ENCODE data around the gene MLH3. TPM values are rescaled to one million over a fixed set of nuclear protein-coding genes. Genes with fewer than 3 reads are reported as not detected.

MLH3 gene
- polyA plus RNA-seq, 1 donor, result 46.7 TPM

DNA sequence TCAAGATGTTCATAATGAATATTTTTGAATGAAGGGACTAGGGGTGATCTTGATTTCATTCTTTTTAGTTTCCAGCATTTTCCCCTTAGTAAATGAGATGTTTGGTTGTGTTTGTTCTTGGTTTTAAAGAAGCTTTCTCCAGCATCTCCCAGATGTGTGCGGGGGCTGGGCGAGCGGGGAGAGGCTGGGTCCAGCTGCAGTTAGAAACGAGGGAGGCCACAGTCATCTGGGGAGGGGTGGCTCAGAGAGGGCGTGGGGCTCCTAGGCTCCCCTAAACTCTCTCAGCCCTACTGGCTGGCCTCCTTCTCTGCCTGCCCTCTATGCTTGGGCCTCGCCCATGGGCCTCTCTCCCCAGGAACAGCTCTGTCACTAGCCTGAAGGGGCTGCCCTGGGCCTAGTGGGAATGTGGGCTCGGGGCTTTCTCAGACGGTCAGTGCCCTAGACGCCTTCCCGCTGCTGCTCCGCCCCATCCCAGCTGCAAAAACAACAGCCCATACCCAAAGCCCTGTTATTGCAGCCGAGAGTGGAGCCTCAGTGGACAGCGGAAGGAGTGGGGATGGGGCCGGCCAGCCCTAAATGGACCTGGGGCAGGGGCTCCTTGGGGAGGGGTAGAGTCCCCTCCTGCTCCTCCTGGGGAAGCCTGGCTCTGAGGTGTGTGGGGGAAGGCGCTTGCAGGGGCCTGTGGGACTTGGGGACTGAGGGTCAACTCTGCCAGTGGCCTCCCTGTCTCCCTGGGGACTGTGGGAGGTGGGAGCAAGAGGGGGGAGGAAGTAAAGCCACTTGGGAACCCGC, 66.8 kb downstream of the MLH3 start:
- DNase-seq, result no peak

DNA sequence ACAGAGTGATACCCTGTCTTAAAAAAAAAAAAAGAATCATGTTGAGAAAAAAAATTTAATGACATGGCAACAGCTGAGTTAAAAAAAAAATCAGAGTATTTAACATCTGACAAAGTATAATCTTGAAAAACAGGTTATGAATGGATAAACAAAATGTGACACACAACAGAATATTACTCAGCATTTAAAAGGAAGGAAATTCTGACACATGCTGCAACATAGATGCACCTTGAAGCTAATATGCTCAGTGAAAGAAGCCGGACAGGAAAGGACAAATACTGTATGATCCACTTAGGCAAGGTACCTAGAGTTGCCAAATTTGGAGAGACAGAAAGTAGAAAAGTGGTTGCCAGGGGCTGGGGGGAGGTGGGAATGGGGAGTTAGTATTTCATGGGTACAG, 67.9 kb downstream of the MLH3 start:
- DNase-seq, result no peak

DNA sequence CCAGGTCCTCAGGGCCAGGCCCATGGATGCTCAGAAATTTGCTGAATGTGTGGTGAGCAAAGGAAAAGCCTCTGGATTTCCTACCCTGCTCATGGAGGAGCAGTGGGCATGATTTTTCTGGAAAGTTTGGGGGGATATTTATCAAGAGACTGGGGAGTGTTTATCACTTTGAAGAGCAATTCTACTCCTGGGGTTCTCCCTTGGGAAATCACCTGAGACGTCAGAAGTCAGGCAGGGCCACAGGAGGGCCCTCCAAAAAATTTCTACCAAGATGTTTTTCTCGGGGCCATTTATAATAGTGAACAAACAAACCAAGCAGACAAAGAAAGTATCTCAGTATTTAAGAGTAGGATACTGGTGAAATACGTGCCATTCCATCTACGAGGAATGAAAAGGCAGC, 68.6 kb downstream of the MLH3 start:
- DNase-seq, result no peak

DNA sequence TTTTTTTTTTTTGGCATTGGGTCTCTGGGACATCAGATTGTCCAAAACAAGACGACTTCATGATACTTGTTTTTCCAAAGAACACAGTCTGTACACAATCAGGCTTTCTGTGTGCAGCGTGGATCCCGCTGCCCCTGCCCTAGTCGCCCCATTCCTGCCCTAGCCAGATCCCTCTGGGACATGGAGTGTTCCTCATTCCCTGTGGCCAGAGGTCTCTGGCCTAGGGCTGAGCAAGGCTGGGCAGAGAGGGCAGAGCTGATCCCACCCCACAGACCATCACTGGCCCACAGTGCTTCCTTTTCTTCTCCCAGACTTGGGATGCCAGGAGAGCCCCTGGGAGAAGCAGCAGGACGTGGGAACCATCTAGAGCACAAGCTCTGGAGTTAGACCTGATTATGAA, 69.4 kb downstream of the MLH3 start:
- DNase-seq, result no peak

DNA sequence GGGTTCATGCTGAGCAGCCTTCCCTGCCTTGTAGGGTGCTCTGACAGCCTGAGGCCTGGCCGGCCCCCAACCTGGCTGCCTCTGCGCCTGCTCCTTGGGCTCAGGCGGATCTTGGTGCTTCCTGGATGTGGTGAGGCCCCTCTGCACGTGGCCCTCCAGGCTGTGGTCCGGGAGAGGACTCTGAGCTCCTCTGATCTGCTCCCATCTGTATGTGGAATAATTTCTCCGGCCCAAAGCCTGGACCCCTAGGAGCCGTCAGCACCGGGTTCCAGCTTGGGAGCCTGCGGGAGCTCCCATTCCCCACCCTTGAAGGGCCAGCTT, 69.8 kb downstream of the MLH3 start:
- no peak for DNase-seq

DNA sequence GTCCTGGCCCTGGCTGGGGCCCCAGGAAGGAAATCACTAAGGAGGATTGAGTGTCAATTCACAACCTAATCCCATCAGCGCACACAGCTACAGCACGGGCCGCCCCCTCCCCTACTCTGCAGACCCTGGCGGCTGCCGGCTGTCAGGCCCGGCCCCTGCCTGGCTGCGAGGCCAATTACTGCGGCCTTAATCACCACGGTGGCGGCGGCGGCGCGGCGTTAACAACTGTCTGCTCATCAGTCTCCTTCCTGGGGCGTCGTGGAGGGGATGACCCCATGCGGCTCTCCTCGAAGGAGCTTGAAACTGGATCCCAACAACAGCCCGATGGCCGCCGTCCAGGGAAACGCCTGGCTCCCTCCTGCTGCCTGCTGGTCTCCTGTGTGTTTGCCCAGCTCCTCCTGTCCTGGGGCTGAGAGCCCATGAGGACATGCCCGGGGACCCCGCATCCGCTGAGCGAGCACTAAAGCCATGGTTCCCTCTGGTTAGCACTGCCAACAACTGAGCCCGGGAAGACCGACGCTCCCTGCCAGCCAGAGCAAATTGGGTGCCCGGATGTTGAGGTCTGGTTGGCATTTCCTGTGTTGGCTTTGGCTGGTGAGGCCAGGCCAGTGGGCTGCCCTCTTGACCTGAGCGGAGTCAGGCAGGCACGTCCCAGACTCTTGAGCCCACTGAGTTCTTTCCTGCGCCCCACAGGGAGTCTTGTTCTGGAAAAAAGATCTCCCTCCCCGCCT, 70.4 kb downstream of the MLH3 start:
- no peak for DNase-seq

DNA sequence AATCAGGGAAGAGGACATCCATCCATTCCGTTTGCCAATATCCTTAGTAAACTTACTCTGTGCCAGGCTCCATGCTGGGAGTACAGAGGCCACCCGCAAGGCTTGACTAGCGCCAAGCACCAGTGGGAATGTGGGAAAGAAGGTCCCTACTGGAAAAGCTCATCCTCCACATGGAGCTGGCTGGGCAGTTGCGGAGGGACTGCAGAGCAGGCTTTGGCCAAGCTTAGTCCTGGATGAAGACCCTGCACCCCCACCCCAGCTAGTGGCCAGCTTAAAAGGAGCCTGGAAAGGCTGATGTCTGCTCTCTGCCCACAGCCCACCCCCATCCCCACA, 70.9 kb downstream of the MLH3 start:
- DNase-seq, result no peak

DNA sequence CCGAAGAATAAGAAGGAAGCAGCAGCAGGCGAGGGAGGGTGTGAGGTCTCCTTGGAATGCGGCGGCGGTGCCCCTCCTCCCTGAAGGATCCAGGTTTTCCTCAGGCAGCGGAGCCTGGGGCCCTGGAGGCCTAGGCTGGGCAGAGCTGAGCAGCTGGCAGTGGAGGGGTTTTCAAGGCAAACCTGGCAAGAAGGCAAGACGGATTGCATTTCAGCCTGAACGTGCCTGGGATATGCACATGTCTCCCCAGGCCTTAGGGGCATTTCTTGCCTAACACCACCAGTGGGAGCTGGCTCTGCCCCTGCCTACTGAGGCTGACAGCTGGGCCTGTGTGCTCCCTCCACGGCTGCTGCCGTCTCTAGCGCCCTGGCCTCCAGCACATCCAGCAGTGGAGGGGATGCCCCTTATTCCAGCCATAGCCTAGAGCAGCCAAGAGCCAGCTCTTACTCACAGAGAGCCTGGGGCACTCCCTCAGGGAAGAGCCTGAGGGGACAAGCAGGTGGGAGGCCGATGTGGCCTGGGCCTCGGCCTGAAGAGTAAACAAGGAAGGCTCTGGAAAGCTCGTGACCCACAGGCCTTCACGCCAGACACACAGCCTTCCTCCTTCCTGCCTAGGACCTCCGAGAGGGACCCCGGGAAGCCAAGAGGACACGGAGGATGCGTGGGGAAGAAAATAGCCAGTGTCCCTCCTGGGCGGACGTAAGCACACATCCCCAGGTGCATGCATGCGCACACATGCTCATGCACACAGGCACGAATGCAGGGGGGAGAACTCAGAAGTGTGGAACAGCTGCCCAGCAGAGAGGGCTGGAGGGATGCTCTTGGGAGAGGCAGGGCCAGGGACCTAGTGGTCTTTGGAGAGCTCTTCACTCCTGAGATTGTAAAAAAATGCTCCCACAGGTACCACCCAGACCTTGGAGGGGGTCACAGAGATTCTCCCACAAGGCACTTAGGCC, 71.5 kb downstream of the MLH3 start:
- DNase-seq, result no peak

DNA sequence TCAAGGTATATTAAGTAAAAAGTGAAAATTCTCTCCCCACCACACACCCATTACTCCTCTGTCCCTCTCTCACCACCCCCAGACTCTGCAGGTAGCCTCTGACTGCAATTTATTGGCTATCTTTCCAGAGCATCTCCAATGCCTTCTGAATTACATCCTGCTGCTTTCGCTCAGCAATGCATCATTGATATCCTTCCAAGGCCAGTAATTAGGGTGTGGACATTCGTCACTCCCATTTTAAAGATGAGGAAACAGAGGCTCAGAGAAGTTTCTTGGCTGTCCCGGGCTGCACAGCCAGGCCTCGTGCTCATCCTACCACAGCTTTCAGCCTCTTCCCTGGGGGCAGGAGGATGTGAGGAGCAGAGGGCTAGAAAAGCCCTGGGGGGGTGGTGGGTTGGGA, 72.2 kb downstream of the MLH3 start:
- DNase-seq, result no peak

DNA sequence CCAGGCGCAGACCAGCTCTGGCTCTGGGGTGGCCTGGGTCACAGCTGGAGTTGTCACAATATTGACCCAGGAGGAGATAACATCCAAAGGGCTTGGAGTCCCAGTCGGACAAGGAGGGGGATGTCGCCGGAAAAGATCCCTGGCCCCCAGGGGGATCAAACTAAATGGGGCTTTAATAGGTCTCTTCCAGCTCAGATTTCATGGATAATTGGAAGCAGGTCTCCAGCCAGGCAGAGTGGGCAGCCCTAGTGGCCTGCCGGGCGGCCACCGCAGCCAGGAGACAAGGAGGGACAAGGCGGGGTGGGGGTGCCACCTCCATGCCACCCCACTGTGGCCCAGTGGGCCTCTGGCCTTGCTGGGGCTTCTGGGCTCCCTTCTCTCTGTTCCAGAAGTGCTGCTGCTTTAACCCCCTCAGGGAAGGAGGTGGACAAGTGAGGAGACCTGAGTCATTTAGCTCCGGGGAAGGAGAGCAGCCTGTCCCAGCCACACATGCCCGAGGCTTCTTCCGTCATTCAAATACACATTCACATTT, 72.8 kb downstream of the MLH3 start:
- no peak for DNase-seq

DNA sequence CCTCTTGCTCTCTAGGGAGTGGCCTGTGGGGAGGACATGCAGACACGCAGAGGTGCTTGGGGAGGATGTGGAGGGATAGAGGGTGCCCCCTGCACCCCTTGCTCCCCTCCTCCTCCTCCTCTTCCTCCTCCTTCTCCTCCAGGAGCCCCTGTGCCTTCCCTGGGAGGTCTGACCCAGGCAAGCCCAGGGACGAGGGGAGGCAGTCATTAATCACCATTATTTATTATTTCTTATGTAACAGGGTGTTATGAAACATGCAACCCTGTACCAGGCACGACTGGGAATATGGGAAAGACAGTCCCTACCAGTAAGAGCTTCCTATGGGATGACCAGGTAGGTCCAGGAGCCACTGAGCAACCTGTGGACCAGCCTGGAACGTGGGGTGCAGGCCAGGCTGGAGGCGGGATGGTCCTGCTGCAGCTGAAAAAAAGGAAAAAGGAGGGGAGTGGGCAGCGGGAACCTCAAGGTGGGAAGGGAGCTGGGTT, 73.3 kb downstream of the MLH3 start:
- DNase-seq, result no peak

DNA sequence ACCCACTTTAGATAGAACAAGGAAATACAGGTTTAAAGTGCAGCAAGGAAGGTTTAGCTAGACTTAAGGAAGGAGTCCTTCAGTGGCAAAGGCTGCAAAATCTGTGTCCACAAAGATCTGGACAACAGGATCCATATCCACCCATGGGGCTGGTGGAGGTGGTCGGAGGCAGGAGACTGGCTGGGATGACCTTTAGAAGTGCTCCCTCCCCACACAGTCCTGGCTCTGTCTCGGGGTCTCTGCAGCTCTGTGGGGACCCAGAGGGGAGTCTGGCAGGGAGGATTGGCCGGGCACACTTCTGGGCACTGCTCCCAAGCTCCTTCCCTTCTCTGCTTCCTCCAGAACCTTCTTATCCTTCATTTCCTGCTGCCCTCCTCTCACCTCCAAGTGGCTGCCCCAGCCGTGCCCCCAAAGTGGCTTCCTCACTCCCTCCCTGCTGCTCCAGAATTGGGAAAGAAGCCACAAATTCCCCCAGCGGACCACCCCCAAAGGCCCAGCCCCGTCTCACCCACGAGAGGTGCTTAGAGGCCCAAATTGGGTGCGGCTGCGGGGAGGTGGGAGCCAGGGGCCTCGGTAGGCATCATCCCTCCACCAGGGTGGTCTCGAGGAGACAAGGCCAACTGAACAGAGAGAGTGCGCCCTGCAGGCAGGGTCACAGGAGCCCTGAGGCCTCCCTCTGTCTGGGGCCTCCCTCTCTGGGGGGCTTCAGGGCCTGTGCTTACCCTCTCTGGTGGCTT, 73.9 kb downstream of the MLH3 start:
- no peak for DNase-seq

DNA sequence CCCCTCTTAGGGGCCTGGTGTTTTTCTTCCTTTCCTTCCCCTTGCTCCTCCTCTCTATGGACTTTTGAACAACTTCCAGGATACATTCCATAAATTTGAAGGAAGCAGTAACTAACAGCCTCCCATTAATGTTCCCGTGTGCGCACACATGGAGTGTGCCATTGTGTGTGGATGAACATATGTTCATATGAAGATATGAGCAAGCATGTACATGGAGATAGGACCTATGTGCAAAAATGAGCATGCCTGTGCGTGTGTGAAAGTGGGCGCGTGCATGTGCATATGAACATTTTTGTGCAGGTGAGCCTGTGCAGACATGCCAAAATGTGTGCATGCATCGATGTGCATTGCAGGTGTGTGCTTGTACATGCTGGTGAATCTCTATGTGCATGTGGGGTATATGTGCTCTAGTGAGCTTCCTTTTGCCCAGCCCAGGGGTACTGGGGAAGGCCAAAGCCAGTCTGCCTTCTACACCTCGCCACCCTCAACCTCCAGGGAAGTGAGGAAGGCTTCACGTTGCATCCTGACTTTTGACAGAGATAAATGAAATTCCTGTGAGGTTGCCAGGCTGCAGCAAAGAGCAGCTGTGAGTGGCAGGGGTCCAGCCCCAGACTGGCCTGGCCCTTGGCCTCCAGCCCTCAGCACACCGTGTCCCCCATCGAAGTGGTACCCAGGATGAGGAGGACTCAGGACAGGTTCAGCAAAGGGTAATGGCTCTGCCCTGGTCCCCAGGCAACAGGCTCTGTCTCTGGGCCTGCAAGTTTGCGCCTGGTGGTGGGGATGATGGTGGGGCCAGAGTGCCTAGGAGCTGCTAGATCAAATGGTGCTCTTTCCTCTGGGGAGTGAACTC, 74.8 kb downstream of the MLH3 start:
- DNase-seq, result no peak

DNA sequence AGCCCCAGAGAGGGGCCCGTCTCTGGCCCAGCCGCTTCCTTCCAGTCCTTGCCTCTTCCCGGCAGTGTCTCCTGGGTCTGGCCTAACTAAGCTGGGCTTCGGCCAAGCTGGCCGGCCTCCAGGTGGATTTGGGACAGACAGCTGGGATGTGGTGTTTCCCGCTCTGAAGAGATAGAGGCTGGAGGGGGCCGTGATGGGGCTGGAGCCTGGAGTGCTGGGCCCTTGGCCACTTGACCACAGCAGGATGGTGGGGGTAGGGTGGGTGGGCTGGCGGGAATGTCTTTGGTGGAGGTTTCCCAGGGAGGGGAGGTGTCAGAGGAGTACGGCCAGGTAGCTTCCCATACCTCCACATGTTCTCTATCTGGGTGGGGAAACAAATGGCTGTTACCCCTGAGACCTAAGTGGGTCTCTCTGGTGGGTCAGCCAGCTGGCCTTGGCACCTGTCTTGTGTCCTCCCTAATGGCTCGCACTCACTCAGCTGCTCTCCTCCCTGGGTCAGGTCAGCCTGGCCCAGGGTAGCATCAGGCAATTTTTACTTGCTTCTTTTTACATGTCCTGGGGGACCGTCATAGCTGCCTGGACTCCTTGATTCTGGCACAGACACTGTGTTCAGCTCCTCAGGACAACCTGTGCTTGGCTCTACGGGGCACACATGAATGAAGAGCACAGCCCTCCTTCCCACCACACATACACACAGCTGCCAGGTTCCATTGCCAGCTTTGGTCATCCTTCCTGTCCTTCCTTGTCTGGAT, 76.0 kb downstream of the MLH3 start:
- DNase-seq, result no peak

DNA sequence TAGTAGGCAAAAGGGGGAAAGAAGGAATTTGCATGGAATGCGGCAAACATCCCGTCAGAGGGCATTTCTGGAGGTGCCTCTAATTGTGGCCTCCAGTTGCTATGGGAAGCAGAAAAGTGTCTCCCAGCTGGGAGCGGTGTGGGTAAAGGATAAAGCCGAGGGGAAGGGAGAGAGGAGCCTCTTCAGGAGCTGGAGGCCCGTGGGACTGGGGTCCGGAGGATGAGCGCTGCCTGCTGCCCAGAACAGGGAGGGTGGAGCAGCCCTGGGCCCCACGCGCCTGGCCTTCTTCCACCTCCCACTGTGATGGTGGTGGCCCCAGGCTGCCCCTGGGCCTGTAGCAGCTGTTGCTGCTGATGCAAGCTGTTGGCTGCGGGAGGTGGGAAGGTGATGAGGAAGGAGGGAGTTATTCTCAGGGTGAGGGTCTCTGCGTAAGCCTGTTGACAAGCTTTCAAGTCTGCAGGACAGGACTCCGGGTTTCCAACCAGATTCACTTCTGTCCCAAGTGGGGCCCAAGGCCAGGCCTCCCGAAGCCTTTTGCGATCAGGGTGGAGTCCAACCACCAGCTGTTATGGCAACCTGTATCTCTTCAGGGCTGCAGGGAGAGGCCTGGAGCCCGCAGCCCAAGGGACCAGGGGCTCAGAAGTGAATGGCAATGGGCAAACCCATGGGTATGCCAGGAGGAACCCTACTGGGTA, 76.8 kb downstream of the MLH3 start:
- no peak for DNase-seq

DNA sequence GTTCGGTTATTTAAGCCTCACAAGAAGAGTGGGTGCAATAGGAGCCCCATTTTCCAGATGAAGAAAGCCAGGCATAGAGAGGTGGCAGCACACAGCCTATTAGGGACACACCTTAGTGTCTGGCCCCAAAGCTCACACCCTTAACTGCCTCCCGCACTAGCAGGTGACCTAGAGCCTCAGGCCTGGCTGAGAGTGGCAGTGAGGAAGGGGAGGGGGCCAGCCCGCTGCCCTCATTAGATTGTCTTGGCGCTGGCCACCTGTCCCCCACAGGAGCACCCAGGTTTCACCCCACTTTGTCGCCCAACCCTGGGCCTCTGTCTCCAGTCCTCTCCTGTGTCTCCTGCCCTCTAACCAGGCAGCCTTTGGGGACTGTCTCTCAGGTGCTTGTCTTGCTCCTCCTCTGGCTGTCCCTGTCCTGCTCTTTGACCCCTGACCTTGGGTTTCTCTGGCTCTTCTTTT, 77.3 kb downstream of the MLH3 start:
- DNase-seq, result no peak

DNA sequence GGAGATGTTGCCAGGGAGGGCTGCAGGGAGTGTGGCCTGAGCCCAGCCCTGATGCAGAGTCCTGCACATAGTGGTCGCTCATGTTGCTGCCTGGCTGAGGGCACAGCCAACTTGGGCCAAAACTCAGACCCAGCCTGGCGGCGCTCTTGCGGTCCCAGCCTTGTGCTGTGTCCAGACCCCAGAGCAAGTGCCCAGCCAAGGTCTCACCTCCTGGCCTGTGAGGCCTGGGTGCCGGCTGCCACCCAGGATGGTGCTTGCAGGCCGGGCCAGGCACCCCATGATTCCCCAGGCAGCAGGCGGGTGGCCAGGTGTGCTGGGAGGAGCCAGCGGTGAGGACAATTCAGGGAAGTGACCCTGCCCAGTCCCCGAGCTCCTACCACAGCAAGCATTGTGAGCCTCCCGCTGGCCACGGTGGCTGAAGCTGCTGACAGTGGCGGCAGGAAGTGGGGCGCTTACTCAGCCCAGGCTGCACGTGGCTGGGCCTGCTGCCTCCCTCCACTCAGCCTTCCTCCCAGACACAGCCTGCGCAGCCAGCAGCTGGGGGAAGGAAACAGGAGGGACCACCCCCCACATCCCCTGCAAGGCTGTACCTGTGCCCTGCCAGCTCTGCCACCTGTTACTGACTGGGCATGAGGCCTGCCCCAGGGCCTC, 78.1 kb downstream of the MLH3 start:
- DNase-seq, result no peak

DNA sequence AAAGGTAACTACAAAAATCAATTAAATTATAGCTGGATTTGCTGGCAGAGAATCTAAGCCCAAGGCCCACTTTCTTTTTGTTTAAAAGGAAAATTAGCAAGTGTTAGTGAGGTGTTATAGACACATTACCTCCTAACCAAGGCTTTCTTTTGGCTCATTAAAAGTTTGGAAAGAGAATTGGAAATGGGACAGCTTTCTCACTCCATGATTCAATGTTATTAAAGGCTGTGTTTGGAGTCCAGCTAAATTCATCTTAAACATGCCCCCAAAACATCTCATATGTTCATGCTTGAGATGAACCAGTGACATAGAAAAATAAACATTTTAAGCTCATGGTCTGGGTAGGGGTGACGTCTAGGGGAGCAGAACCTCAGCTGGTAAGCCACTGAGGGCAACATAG, 82.5 kb downstream of the MLH3 start:
- DNase-seq, result no peak

Data from left kidney (tissue), 2 donors.